Activated CD4-positive, alpha-beta T cell treated with anti-CD3 and anti-CD28 coated beads for 24 hours (primary cell): ENCODE measurements around the gene HSPG2.
"Not testable (repeated sequence)": the region's sequence is repeated elsewhere in the genome, so short reads cannot be mapped to it uniquely, and the experiment has no call there.

Experiments used
- DNase-seq, 2 donors: peaks; one replicate each; pipeline ENCODE4 v3.0.0-alpha.2; 2020; ENCODE audit warnings: low read depth in 2 of 2

The HSPG2 gene

DNA sequence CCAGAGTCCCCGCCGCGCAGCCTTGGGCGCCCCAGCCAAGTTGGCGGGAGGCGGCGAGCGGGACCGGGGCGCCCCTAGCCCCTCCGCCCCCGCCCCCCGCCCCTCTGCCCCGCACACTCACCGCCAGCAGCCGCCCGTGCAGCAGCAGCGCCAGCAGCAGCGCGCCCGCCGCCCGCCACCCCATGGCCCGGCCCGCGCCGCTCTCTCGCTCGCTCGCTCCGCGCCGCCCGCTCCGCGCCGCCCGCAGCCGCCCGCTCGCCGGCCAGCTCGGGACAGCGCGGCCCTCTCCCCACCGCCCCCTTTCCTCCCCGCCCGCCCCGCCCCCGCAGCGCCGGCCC lies at the start of gene HSPG2:
TSS of gene HSPG2 (minus strand) at position 277 of the 338 bp plus-strand sequence. CDS start at position 184, 93 bp downstream.
- no peak for DNase-seq

- DNase-seq, result not testable (repeated sequence)
These were observed 49.3 kb upstream of the HSPG2 start for GRCh38 chr1:21986386-21986785.

GRCh38 chr1:21985893-21986292 lies 48.8 kb upstream of the HSPG2 start:
- DNase-seq, result not testable (repeated sequence)

DNA sequence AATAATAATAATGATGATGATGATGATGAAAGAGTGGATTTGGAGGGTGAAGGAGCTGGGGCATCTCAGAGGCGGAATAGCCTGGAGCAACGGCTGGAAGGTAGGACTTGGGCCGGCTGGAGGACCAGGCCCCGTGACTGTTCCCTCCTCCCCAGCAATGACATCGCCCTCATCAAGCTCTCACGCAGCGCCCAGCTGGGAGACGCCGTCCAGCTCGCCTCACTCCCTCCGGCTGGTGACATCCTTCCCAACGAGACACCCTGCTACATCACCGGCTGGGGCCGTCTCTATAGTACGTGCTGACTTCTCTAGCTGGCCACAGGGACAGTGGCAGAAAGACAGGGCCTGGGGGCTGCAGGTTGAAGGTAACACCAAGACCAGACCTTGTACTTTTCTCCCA lies 46.4 kb upstream of the HSPG2 start:
- not testable (repeated sequence) for DNase-seq

- DNase-seq, result not testable (repeated sequence)
These were observed 45.0 kb upstream of the HSPG2 start for GRCh38 chr1:21982122-21982521.

DNA sequence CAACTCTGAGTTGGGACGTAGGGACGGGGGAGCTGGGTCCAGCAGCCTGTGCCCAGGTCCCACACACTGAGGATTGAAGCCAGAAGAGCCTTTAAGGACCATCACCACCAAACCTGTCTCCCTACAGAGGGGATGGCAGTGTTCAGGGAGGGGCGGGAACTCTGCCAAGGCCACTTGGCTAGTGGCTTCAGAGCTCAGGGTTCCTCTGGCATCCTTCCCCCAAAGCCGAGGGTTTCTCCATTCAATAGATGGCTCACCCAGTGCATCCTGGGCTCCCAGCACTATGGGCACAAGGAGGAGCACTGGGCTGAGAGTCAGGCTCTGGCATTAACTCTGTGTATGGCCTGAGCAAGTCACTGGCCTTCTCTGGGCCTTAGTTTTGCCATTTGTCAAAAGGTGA lies 44.1 kb upstream of the HSPG2 start:
- DNase-seq, result not testable (repeated sequence)

DNA sequence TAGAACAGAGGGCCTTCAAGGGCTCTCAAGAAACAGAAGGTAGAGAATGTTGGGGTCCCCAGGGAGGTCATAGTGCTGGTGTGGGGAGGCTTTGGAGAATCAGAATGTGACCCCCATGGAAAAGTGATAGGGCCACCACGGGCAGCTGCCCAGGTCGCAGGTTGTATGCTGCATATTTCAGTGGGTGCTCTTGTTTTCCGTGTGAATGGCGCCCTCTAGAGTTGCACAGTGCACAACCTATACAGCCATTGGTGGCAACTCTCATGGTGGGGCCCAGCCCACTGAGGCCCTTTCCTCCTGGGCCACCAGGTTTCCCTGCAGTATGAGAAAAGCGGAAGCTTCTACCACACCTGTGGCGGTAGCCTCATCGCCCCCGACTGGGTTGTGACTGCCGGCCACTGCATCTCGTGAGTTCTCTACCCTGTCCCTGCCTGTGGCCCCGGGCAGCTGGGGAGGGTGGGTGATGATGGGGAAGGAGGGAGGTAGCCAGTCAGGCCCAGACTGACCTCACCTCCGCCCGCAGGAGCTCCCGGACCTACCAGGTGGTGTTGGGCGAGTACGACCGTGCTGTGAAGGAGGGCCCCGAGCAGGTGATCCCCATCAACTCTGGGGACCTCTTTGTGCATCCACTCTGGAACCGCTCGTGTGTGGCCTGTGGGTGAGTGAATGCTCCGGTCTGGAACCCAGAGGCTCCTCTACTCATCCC lies 43.6 kb upstream of the HSPG2 start:
- DNase-seq, result not testable (repeated sequence)

- not testable (repeated sequence) for DNase-seq
These were observed 41.1 kb upstream of the HSPG2 start for GRCh38 chr1:21978209-21978608.

DNA sequence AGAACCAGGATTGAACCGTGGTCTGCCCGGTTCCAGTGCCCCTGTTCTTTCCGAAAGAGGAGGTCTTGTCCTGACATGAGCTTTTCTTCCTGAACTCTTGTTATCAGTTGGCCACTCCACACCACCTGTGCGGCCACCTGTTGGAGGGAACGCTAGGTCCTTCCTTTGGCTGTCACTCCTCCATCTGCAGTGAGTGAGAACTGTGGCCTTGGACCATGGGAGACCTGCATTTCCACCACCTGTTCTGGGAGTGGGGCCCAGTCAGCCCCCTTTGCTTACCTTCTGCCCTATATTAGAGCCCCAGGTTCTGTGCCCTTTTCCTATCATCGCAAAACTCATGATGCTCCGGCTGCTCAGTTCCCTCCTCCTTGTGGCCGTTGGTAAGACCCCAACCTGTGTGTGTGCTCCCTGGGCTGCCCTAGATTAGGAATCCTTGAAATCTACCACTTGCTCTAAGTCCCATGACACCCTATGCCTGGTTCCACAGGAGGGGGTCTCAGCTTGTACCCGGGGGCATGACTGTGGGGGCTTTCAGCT lies 39.7 kb upstream of the HSPG2 start, which contains the start of gene CELA3B:
TSS of gene CELA3B (plus strand) at position 320 of the 537 bp plus-strand sequence. CDS start at position 338, 18 bp downstream.
- not testable (repeated sequence) for DNase-seq

DNA sequence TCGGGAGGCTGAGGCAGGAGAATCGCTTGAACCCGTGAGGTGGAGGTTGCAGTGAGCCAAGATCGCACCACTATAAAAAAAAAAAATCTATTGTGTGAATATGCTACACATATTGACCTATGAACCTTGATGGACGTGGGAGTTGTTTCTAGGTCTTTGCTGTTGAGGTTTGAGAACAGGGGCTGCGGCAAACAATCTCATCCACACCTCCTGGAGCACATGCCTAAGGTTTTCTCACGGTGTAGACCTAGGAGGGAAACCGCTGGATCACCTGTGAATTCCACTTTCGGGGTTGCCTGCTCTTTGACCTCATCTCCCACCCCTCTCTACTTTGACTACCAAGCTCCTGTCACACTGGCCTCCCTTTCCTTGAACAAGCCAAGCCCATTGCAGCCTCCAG lies 38.2 kb upstream of the HSPG2 start:
- not testable (repeated sequence) for DNase-seq

DNA sequence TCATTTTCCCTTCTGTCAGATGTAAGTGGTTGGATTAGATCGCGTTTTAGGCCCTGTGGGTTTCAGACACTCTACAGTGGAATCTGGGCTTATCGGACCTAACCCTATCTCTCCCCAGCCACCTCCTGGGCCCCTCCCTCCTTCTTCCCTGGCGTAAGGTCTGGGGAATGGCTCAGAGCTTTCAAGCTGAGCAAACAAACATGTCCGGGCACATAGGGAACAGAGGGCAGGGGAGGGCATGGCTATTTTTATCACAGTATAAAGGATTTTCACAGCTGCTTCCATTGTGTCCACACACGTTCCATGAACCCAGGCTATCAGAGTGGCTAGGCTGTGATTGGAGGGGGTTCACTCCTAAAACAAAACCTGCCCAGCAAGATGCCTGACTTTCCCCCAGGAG lies 37.6 kb upstream of the HSPG2 start:
- DNase-seq, result not testable (repeated sequence)

DNA sequence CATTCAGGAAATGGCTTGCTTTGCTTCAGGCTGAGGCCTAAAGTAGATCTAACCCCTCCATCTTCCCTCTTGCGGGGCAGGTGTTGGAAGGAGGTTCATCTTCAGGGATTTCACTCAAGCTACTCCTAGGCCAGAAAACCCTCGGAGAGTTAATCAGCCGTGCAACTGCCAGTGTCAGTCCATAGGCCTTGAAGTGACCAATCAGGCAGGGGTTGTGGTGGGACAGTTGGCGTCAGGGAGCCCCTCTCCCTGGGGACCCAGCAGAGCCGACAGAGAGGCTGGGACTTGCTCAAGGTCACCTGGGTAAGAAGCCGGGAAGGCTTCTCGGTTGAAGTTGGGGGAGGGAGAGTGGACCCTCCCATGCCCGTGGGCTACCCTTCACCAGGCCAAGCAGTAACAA lies 36.8 kb upstream of the HSPG2 start:
- DNase-seq, result not testable (repeated sequence)

GRCh38 chr1:21972973-21973441 lies 35.9 kb upstream of the HSPG2 start:
- DNase-seq, result not testable (repeated sequence)

GRCh38 chr1:21970523-21970922 lies 33.4 kb upstream of the HSPG2 start:
- DNase-seq, result not testable (repeated sequence)

DNA sequence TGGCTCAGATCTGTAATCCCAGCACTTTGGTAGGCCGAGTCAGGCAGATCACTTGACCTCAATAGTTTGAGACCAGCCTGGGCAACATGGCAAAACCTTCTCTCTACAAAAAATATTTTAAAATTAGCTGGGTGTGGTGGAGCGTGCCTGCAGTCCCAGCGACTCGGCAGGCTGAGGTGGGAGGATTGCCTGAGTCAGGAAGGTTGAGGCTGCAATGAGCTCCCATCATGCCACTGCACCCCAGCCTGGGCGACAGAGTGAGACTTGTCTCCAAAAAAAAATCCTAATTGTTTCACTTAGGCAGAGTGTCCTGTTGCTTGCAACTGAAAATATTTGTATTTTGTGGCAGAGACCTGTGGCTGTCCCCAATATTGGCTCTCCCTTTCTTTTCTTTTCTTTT lies 32.0 kb upstream of the HSPG2 start:
- DNase-seq, result not testable (repeated sequence)

GRCh38 chr1:21967216-21967615 lies 30.1 kb upstream of the HSPG2 start:
- DNase-seq, result not testable (repeated sequence)

GRCh38 chr1:21966247-21967000 lies 29.3 kb upstream of the HSPG2 start:
- DNase-seq, result no peak

- DNase-seq, result peak; percentile 69 to 81
These were observed 26.5 kb upstream of the HSPG2 start for GRCh38 chr1:21963477-21964217.

DNA sequence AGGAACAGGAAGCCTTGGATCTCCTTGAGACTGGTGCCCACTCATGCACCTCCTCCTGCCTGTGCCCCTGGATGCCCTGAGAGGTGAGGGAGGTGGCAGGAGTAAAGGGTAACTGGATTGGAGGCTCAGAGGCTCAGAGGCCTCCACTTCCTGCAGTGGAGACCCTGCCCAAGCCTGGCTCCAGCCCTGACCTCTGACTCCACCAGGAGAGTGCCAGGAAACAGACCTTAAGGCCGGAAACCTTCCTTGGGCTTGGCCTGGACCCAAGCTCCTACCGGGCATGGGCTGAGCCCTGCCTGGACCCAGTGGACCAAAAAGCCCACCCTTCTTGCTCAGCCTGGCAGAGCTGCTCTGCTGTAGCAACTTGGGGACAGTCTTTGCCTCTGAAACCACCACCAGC lies 24.7 kb upstream of the HSPG2 start:
- no peak for DNase-seq

DNA sequence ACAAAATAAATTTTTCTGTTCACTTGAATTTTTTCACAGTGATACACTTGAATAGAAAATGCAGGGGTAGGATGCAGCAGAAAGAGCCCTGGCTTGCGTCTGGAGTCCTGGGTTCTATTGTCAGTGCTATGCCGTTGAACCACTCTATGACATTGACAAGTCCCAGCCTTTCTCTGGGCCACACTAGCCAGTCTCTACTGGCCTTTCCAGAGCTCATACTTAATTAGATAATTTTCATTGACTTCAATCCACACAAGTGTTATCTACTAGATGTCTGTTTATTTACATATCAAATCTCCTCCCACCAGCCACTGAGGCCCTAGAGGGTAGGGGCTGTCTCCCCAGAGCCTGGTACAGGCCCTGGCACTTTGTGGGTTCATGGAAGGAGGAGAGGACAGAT lies 24.2 kb upstream of the HSPG2 start:
- no peak for DNase-seq

GRCh38 chr1:21956720-21957552 lies 19.8 kb upstream of the HSPG2 start:
- DNase-seq, result peak in 1 of 2 donors; percentile 7
